ENCODE measurements around the gene PCNX3.

DNA sequence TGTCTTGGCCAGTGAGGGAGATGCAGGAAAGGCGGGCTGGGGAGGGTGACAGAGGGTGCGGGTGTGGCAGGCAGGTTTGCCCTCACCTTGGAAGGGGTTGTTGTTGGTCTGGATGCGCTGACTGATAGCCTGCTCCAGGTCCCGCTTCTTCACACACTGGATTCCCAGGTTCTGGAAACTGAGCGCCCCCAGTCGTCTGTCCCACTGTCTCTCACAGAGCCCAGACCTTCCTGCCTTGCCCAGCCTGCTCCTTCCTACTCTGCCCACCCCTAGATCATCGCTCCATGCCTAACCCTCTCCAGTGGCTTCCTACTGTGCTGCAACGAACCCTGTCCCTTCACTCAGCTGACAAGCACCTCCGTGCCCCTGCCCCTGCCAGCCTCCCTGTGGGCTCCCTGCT lies 44.5 kb downstream of the PCNX3 start:
- no peak for TF ChIP-seq EZH2phosphoT487 (IDR thresholded peaks at IDR 0.05; ENCODE audit: borderline replicate concordance)
- TF ChIP-seq, protein P1, sequence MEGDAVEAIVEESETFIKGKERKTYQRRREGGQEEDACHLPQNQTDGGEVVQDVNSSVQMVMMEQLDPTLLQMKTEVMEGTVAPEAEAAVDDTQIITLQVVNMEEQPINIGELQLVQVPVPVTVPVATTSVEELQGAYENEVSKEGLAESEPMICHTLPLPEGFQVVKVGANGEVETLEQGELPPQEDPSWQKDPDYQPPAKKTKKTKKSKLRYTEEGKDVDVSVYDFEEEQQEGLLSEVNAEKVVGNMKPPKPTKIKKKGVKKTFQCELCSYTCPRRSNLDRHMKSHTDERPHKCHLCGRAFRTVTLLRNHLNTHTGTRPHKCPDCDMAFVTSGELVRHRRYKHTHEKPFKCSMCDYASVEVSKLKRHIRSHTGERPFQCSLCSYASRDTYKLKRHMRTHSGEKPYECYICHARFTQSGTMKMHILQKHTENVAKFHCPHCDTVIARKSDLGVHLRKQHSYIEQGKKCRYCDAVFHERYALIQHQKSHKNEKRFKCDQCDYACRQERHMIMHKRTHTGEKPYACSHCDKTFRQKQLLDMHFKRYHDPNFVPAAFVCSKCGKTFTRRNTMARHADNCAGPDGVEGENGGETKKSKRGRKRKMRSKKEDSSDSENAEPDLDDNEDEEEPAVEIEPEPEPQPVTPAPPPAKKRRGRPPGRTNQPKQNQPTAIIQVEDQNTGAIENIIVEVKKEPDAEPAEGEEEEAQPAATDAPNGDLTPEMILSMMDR (conservative IDR thresholded peaks at IDR 0.05; ENCODE audit: low read length), result no peak
